Measurements from ENCODE around the gene RGS8.

DNA sequence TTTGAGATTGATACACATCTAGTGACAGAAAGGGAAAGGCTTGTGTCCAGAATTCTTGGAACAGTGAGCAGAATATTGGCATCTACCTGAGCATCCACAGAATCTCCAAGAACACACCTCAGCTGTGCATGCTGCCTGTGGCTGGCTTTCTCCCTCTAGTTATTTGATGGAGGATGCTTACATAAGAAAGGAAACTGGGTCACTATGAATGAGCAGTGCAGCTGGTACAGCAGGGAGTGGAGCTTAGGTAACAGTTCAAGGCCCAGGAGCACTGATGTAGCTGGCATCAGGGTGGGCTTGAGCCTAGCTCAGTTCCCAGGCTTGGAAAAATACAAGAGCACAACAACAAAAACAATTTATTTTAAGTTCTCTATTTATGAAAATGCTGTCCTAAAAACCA lies 26.3 kb downstream of the RGS8 start:
- TF ChIP-seq FOXP4 (CRISPR knock-in tag; IDR thresholded peaks at IDR 0.05) (no peak), MXD4 (CRISPR knock-in tag; IDR thresholded peaks at IDR 0.05; ENCODE audit: borderline replicate concordance) (no peak), ZNF416 (CRISPR knock-in tag; IDR thresholded peaks at IDR 0.05) (no peak), RELA (CRISPR knock-in tag; IDR thresholded peaks at IDR 0.05; ENCODE audit: borderline replicate concordance) (no peak), JUN (CRISPR knock-in tag; IDR thresholded peaks at IDR 0.05) (no peak), GTF2I (CRISPR knock-in tag; conservative IDR thresholded peaks at IDR 0.05) (no peak), SMAD3 (CRISPR knock-in tag; IDR thresholded peaks at IDR 0.05; ENCODE audit: borderline replicate concordance) (no peak)
- TF ChIP-seq, protein P1, sequence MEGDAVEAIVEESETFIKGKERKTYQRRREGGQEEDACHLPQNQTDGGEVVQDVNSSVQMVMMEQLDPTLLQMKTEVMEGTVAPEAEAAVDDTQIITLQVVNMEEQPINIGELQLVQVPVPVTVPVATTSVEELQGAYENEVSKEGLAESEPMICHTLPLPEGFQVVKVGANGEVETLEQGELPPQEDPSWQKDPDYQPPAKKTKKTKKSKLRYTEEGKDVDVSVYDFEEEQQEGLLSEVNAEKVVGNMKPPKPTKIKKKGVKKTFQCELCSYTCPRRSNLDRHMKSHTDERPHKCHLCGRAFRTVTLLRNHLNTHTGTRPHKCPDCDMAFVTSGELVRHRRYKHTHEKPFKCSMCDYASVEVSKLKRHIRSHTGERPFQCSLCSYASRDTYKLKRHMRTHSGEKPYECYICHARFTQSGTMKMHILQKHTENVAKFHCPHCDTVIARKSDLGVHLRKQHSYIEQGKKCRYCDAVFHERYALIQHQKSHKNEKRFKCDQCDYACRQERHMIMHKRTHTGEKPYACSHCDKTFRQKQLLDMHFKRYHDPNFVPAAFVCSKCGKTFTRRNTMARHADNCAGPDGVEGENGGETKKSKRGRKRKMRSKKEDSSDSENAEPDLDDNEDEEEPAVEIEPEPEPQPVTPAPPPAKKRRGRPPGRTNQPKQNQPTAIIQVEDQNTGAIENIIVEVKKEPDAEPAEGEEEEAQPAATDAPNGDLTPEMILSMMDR (IDR thresholded peaks at IDR 0.05) = no peak
- TF ChIP-seq, protein P2, sequence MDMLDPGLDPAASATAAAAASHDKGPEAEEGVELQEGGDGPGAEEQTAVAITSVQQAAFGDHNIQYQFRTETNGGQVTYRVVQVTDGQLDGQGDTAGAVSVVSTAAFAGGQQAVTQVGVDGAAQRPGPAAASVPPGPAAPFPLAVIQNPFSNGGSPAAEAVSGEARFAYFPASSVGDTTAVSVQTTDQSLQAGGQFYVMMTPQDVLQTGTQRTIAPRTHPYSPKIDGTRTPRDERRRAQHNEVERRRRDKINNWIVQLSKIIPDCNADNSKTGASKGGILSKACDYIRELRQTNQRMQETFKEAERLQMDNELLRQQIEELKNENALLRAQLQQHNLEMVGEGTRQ (CRISPR knock-in tag; IDR thresholded peaks at IDR 0.05) = no peak

All from WTC11 (cell line).